GM21526 (cell line): ENCODE measurements around the gene CCNT2.
"Not testable (repeated sequence)": the region's sequence is repeated elsewhere in the genome, so short reads cannot be mapped to it uniquely, and the experiment has no call there.

Experiments used
- ATAC-seq: cut with Tn5 transposase; IDR thresholded peaks from one replicate; pipeline ENCODE4 v1.9.1; 2021; ENCODE audit warnings: moderate library complexity; ENCODE audit not compliant: unreplicated experiment, low FRiP score

Gene CCNT2

DNA sequence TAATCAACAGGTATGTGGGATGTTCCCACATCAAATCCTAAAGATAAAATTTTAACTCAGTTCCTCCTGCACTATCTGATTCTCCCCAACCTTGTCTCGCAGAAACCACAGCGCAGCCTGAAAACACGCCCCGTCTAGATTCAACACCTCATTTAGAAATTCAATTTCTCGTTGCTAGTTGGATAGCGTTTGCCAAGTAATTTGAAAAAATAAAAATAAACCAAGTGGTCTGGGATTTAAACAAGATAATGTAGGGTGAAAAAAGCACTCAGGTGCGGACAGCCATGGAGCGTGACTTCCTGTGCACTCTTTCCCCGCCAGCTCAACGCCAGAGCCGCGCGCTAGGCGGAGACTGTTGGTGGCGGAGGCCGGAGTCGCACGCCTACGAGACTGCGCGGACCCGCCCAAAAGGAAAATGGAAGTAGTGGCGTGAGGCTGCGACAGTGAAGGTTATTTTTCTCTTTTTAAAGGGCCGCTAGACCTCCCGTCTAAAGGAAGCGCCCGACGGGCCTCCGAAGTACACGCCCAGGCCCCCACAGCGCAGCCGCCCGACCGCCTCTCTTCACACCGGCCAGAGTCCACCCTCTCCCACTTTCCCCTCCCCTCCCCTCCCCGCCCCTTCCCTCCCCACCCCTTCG, 615 bp upstream of the CCNT2 start:
- peak; percentile 75 for ATAC-seq

DNA sequence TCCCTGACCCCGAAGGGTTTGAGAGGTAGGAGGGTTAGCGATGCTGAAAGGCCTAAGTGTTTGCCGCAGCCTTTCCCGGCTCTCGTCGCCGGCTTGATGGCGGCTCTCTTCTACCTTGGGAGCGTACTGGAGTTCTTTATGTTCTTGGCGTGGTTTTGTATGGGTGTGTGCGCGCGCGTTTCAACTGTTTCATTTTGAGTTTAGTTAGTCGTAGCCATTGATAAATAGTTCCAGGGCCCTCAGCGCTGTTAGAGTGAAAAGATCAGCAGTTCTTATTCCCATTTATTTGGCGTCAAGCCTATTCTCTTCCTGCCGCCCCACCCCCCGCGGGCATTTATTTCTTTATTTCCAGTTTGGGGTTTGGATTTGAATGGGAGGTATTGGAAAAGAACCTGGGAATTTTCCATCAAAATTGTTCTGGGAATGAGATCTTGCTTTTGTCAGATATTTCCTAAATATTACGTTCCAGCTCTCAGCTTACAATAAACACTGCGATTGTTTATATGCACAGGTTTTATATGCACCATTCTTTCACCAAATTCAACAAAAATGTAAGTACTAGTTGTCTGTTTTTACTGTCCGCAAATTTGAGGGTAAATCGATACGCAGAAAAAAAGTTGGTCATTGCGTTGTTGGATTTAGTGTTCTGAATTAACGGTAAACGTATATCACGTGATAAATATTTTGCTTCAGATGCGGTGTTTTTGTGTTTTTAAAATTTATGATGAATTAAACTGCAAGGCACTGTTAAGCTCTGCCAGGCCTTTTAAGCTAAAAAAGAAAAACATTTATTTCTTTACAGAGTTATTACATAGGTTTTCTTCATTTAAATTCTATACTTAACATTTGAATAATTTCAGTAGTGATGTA, 954 bp downstream of the CCNT2 start:
- ATAC-seq = no peak

DNA sequence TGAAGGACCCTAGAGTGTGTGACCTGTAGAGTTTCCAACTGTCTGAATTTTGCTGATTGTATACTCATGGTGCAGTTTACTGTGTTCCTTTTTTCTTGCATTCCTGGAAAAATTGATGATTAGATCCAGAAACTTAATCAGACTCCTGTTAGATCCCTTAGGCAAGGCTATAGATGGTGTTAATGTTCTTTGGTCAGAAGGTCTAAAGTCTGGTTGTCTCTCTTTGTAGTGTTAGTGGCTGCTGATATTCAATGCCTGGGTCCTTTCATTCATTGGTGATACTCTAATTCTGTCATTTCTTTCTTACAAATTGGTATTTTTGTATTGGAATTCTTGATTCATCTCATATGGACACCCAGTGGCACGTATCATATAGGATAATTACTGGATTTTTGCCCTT, 6.3 kb downstream of the CCNT2 start:
- ATAC-seq = no peak

DNA sequence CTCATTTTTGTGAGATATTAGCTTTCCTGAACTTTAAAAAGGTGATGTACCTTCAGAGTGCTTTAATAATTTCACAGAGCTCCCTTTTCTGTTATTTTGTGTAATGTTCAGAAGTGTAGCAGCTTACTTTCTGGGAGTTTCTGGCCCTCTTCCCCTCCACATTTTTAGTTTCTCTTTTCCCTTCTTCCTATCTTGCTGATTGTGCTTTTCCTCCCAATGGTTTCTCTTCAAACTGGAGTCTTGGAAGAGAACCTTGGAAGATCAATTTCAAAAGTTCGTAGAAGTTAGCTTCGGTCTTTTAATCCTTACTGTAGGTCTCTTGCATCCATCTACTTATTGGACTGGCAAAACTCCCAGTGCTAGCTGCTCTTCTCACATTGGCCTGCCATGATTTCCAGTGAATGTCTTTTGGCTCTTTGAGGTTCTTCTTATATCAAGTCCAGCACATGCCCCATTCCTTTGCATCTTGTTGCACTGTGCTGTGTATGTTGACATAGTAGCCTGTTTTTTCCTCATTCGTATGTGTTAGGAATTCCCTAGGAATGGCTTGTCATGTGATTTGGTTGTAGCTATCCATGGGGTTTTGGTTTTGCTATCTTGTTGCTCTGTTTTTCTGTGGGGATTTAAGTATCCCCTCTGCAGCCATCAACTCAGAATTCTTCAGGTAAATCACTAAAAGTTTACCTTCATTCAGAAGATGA, 7.8 kb downstream of the CCNT2 start:
- ATAC-seq = no peak

DNA sequence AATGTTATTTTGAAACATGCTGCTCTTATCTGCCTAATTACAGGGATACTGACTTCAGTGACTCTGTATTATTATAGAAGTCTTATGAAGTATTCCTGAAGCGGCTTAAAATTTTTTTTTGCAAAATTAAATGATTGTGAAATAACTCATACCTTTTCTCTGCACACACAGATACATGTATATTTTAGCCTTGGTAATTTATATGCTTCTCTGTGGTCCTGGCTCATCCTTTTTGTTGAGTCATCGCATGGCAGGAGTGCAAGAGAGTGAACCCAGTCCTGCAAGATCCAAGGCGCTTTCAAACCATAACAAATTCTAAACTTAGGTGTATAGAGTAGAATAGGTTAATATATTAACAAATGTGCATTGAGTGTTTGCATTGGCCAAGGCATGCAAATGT, 8.6 kb downstream of the CCNT2 start:
- no peak for ATAC-seq

DNA sequence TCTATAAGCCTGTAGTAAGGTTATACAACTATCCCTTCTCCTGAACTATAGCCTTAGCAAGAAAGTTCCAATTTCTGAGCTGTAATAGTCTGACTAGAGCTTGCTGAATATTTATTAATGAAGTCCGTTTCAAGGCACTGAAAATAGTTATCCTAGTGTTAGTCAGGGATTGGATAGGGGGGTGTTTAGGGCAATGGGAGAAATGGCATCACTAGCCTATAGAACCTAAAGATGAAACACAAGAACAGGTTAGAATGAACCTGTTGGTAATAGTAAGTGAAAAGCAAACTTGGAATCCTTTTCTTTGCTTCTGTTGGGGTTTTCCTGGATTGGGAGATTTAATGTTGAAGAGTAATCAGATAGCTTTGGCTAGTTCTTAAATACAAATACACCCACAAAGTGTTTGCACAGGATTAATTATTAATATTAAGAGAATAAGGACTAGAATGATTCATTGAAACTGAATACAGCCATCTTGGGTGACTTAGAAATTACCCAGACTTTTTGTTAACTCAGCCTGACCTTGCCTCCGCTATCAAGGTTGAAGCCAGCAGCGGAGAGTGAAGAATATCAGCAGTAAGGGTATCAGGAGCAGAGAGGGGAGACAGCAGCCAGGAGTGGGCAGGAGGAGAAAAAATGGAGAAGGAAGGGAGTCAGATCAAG, 14.4 kb downstream of the CCNT2 start:
- no peak for ATAC-seq

DNA sequence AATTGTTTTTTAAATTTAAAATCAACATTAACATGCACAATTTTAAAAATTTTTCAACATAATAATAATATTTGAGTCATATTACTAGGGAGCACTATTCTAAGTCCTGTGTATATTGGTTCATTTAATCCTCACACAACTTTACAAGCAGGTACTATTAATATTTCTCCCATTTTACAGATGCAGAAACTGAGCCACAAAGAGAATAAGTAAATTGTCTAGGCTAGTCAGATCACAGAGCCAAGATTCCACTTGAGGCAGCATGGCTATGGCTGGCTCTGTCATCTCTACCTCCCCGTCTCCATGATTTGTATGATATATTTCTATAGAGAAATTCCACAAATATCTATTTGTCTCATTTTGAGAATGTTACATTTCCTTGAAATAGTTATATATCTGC, 15.1 kb downstream of the CCNT2 start:
- ATAC-seq = no peak

DNA sequence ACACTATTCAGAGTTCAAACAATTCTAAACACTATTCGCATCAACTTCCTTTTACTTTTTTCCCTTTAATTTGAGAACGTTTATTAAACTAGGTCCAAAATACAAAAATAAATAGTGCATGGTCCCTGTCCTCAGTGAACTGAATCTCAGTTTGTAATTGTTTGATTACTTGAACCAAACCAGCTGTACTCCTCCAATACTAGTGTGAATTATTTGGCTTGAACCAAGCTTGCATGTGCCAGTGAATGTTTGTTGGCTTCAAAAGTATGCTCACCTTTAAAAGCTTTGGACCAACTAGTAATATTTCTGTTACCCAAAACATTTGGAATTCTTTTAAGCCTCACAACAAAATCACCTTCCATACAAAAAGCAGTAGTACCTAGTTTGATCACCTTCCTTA, 15.5 kb downstream of the CCNT2 start:
- ATAC-seq = no peak

DNA sequence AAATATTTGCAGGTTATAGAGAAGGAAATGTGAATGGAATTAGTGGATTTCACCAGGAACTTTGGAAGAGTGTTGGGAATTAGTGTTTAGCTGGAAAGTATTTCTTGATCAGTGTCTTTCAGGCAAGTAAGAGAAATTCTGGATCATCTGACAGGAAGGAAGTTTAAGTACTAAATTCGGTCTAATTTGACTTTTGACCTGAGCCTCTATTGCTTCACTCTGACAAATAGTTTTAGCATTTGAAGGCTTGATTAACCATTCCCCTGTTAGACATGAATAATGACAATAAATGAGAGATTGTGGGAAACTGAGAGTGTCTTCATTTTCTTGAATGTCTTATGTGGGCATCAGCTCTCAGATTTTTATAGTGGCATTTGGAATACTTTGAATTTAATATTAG, 16.0 kb downstream of the CCNT2 start:
- no peak for ATAC-seq

DNA sequence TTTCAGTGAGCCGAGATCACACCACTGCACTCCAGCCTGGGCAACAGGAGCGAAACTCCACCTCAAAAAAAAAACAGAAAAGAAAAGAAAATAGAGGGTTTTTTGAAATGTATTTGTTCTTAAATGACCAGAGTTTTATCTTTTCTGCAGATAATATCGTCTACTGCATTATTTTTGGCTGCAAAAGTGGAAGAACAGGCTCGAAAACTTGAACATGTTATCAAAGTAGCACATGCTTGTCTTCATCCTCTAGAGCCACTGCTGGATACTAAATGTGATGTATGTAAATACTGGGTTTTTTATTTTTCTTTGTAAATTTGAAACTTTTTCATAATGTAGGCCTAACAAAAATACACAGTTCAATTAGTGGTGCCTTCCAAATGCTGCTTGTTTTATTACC, 18.1 kb downstream of the CCNT2 start:
- ATAC-seq = no peak

DNA sequence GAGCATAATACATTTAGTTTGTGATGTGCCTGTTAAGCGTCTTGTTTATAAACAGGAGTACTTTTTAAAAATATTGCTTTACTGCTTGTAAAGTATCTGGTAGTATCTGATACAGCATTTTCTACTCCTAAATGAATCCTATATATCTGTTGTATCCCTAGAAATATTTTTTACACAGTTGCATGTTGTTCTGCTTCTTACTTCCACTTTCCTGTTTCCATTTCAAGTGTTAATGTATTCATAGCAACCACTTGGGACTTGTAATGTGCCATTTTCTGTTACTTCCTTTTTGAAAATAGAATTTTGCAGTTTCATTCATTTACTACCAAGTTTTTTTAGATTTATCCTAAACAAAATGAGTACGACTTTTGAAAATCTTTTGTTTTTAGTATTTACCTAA, 24.9 kb downstream of the CCNT2 start:
- peak; percentile 62 for ATAC-seq

DNA sequence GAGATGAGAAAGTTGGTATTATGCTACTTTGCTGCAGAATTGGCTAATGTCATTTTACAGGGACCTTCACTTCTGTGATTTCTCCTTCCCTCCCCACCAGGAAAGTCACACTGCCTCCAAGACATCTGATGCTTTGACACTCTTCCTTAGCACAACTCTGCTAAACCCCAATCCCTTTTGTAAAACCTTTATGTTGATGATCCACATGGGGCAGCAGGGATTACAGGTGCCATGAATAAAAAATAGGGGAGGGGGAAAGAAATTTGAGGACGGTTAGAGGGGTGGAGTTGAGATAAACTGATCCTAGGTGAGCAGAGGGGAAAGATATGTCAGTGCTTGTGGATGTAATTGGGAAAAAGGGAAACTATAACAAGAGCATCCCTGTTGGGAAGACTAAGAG, 26.4 kb downstream of the CCNT2 start:
- no peak for ATAC-seq

DNA sequence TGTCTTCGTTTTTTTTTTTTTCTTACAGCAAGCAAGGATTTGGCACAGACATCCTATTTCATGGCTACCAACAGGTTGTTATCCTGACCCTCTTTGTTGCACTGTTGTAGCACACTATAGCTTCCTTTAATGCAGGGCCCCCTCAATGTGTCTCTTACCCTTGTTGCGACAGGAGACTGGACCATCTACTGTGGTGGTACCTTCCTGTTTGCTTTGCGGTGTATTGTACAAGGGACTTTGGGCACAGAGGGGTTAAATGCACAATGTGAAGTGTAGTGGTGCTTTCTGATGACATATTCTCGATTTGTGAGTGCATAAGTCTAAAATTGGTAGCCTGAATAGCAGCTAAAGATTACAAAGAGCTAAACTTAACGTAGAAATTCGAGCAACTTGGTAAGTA, 27.5 kb downstream of the CCNT2 start:
- no peak for ATAC-seq

DNA sequence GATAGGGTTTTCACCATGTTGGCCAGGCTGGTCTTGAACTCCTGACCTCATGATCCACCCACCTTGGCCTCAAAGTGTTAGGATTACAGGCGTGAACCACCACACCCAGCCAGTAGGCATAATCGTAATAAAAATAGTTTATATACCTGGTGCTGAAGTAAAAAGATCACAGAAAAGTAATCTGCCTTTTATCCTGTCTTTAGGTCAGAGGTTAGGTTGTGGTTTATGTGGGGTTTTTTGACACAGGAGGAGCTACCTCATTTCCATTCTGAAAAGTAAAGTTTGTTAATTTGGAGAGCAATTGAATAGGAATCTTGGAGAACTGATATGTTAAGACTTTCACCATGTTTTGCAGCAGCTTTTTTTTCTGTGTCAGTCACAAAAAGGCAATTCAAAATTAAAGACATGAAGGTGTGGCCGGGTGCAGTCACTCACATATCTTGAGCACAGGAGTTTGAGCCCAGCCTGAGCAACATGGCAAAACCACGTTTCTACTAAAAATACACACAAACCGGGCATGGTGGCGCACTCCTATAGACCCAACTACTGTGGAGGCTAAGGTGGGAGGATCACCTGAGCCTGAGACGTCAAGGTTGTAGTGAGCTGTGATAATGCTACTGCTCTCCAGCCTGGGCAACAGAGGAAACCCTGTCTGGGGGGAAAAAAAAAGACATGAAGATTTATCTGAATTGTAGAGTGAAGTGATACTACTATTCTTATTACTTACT, 31.5 kb downstream of the CCNT2 start:
- ATAC-seq = no peak

DNA sequence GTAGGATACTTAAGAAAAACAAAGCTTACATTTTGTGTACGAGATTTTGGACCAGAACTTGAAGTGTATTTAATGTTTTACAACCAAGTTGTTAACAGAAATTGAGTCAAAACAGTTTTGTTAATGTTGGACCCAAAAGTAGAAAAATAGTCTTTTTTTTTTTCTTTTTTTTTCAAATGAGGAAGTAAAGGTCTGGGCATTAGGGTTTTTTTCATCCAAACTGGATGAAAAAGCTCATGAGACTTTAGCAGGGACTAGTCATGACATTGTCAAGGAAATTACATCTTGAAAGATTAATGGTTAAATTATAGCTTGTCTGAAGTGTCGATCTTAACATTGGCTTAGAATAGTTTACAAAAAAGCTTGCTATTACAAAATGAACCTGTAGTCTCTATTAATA, 32.3 kb downstream of the CCNT2 start:
- ATAC-seq = no peak

DNA sequence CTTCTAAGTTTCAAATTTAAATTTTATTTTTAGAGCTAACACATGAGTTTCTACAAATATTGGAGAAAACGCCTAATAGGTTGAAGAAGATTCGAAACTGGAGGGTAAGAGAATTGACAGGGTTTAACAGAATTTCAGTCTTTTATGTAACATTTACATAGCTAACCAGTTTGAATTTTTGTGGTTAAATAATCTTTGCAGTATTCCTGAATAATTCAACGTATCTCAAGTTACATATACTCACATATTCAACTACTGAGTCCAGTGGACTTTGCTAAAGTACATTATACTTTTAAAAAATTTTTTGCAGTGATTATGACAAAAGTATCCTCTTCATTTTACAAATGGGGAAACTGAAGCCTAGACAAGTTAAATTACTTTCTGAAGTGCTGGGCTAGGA, 34.0 kb downstream of the CCNT2 start:
- ATAC-seq = no peak

DNA sequence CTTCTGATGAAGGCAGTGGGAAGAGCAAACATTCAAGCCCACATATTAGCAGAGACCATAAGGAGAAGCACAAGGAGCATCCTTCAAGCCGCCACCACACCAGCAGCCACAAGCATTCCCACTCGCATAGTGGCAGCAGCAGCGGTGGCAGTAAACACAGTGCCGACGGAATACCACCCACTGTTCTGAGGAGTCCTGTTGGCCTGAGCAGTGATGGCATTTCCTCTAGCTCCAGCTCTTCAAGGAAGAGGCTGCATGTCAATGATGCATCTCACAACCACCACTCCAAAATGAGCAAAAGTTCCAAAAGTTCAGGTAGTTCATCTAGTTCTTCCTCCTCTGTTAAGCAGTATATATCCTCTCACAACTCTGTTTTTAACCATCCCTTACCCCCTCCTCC, 35.4 kb downstream of the CCNT2 start:
- no peak for ATAC-seq

DNA sequence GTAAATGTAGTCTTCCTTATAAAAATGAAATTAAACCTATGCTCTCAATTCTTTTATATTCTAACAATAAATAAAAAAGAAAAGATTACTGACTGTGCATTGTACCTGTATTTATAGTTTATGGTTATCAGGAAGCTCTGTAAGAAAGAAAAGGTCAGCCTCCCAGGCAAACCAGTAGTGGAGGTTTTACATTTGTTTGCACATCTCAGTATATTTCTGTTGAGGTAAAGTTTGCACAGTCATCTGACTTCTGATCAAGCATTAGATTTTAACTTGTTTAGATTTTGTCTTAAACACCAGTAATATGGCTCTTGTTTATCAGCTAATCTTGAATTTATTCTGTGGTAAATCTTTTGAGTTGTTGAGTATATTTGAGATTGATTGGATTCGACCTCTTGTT, 37.1 kb downstream of the CCNT2 start:
- ATAC-seq = no peak

DNA sequence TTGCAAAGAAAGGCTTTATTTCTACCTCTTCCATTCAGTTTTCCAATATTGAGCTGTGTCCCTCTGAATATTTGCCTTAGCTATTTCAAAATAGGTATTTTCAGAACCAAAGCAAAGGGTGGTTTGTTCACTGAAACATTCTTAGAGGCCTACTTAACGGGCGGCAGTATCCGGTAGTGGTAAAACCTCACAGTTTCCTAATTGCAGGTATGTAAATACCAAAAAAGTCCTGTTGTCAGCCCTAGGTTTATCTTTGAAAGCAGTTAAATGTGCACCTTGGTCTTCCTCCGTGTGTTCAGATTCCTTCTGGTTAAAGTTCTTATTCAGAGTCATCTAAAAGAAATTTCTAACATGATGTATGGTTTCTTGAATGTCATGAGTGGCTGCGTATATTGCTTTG, 38.9 kb downstream of the CCNT2 start:
- ATAC-seq = no peak

DNA sequence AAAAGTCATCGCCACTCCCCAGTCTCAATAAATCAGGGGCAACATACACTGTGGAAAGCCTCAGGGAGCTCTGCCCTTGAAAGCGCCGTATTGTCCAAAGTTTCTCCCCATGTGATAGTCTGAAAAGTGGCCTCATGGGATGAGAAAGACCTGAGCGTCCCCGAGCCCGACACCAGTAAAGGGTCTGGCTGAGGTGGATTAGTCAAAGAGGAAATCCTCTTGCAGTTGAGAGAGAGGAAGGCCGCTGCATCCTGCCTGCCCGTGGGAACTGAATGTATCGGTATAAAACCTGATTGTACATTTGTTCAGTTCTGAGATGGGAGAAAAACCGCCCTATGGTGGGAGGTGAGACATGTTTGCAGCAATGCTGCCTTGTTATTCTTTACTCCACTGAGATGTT, 48.5 kb downstream of the CCNT2 start:
- not testable (repeated sequence) for ATAC-seq
